ENCODE data around the gene TET3. TPM values are rescaled to one million over a fixed set of nuclear protein-coding genes. Genes with fewer than 3 reads are reported as not detected.

Gene TET3
- total RNA-seq, 1 donor from 2014 or later = 32.8 TPM

DNA sequence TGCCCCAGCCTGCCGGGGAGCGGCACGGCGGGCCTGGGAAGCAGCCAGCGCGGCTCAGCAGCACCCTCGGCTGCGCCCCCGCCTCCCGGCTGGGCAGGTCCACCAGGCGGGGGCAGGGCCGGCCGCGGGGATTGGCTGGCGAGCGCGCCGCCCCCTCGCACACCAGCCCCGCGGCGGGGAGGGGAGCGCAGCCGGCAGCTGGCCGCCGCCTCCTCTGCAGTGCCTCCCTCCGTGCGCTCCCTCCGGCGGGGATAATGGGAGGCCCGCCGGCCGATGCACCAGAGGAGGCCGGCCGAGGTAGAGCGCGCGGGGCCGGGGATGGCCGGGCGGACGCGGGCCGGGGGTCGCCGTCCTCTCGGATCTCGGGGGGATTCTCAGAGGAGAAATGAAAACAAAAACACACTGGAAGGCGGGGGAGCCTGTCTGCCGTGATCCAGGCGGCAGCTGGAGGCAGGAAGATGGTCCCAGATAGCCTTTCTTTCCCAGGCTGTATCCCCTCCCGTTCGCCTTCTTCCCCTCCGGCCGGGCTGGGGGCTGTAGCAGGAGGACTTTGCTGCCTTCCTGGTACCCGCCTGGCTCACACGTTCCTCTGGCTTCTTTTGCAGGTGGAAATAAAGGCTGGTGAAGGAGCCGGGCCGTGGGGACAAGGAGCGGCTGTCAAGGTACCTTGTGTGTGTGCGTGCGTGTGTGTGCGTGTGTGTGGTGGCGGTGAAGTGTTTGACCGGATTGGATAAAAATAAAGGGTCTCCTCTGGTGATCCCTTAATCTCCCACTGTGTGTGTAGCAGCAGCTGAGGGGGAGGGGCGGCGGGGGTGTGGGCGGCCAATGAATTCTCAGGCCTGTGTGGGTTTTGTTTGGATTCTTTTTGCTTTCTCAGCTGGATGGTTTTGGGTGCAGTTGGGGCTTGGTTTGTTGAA is 18.1 kb downstream of the TET3 start:
- H3K9me3 ChIP-seq (ENCODE audit: insufficient read depth, low read depth, low read length) = no peaks in the 10 kb centered on the region
- peak overlapping the region; percentile 87 for H3K27ac Mint-ChIP-seq (ENCODE audit: unreplicated experiment)
- H3K4me3 Mint-ChIP-seq (ENCODE audit: unreplicated experiment) = peak overlapping the region; percentile 94
- TF ChIP-seq CTCF (IDR thresholded peaks at IDR 0.05; ENCODE audit: insufficient read depth, low read depth, low read length) = no peak
- no peak for TF ChIP-seq EZH2 (IDR thresholded peaks at IDR 0.05; ENCODE audit: insufficient read depth, low read length)
- no peaks in the 10 kb centered on the region for H3K9me3 Mint-ChIP-seq (ENCODE audit: unreplicated experiment)
- H3K4me1 Mint-ChIP-seq (ENCODE audit: low read depth, unreplicated experiment) = peaks cover 59% of the 10 kb centered on the region
- no peaks in the 10 kb centered on the region for H3K27me3 ChIP-seq (ENCODE audit: insufficient read depth, low read length)
- peak overlapping the region; percentile 79 for H3K27ac ChIP-seq (ENCODE audit: low read depth, low read length)
- H3K4me2 ChIP-seq (ENCODE audit: low read length) = peak overlapping the region; percentile 99
- H3K36me3 ChIP-seq (ENCODE audit: insufficient read depth, low read length) = no peaks in the 10 kb centered on the region
- peaks cover 91% of the 10 kb centered on the region for H4K20me1 ChIP-seq (ENCODE audit: insufficient read depth, low read length)
- peaks cover 8% of the 10 kb centered on the region for H3K36me3 Mint-ChIP-seq (ENCODE audit: low read depth, unreplicated experiment)
- H2AFZ ChIP-seq (ENCODE audit: low read depth, low read length) = peak overlapping the region; percentile 73
- no peaks in the 10 kb centered on the region for H3K27me3 Mint-ChIP-seq (ENCODE audit: low read depth, unreplicated experiment)
- FAIRE-seq (no peak), DNase-seq (ENCODE audit: low read depth) (peak; percentile 71)
- H3K79me2 ChIP-seq (ENCODE audit: insufficient read depth, low read length) = peaks cover 72% of the 10 kb centered on the region
- peaks cover 44% of the 10 kb centered on the region for H3K4me1 ChIP-seq (ENCODE audit: insufficient read depth, low read length)
- peak overlapping the region; percentile 79 for H3K4me3 ChIP-seq (ENCODE audit: insufficient read depth, low read depth, low read length)
- H3K9ac ChIP-seq (ENCODE audit: low read length) = peak overlapping the region; percentile 85

GRCh38 chr2:74003494-74004211 is 18.9 kb downstream of the TET3 start:
- Histone ChIP-seq H3K9ac (ENCODE audit: low read length) (peak overlapping the region; percentile 85), H3K79me2 (ENCODE audit: insufficient read depth, low read length) (peaks cover 69% of the 10 kb centered on the region), H3K4me2 (ENCODE audit: low read length) (peak overlapping the region; percentile 99), H3K4me3 (ENCODE audit: insufficient read depth, low read depth, low read length) (peak overlapping the region; percentile 79), H3K9me3 (ENCODE audit: insufficient read depth, low read depth, low read length) (no peaks in the 10 kb centered on the region), H3K36me3 (ENCODE audit: insufficient read depth, low read length) (no peaks in the 10 kb centered on the region), H3K27me3 (ENCODE audit: insufficient read depth, low read length) (no peaks in the 10 kb centered on the region), H2AFZ (ENCODE audit: low read depth, low read length) (peak overlapping the region; percentile 21), H3K4me1 (ENCODE audit: insufficient read depth, low read length) (peaks cover 44% of the 10 kb centered on the region), H3K27ac (ENCODE audit: low read depth, low read length) (peak overlapping the region; percentile 41), H4K20me1 (ENCODE audit: insufficient read depth, low read length) (peaks cover 91% of the 10 kb centered on the region)
- DNase-seq (ENCODE audit: low read depth) = peak; percentile 69
- Mint-ChIP-seq H3K27me3 (ENCODE audit: low read depth, unreplicated experiment) (no peaks in the 10 kb centered on the region), H3K27ac (ENCODE audit: unreplicated experiment) (peak overlapping the region; percentile 99), H3K9me3 (ENCODE audit: unreplicated experiment) (no peaks in the 10 kb centered on the region), H3K36me3 (ENCODE audit: low read depth, unreplicated experiment) (peaks cover 11% of the 10 kb centered on the region), H3K4me1 (ENCODE audit: low read depth, unreplicated experiment) (peaks cover 67% of the 10 kb centered on the region), H3K4me3 (ENCODE audit: unreplicated experiment) (peak overlapping the region; percentile 94)
- no peak for FAIRE-seq
- TF ChIP-seq CTCF (IDR thresholded peaks at IDR 0.05; ENCODE audit: insufficient read depth, low read depth, low read length) (no peak), EZH2 (IDR thresholded peaks at IDR 0.05; ENCODE audit: insufficient read depth, low read length) (no peak)
